Erythroblast (primary cell): ENCODE measurements around the gene SCYL1.

ENCODE experiments used
- GATA1 ChIP-seq: IDR thresholded peaks from 2 replicates; pipeline ENCODE4 v1.6.1; 2011; ENCODE audit warnings: low read depth, mild to moderate bottlenecking, control low read depth, low read length, moderate library complexity
- POLR2A ChIP-seq: IDR thresholded peaks from 2 replicates; pipeline ENCODE4 v1.6.1; 2011; ENCODE audit warnings: mild to moderate bottlenecking, low read length

GRCh38 chr11:65547446-65548125 is 22.7 kb downstream of the SCYL1 start:
- TF ChIP-seq POLR2A = no peak
- TF ChIP-seq GATA1 = no peak
